Measurements from ENCODE around the gene SART1. TPM values are rescaled to one million over a fixed set of nuclear protein-coding genes. Genes with fewer than 3 reads are reported as not detected.
"Not testable (repeated sequence)": the region's sequence is repeated elsewhere in the genome, so short reads cannot be mapped to it uniquely, and the experiment has no call there.

SART1 gene
- total and polyA plus RNA-seq, 2 donors (not counting 1 experiment from before 2014, with no cell fraction given), result 17.4 to 43.3 TPM

DNA sequence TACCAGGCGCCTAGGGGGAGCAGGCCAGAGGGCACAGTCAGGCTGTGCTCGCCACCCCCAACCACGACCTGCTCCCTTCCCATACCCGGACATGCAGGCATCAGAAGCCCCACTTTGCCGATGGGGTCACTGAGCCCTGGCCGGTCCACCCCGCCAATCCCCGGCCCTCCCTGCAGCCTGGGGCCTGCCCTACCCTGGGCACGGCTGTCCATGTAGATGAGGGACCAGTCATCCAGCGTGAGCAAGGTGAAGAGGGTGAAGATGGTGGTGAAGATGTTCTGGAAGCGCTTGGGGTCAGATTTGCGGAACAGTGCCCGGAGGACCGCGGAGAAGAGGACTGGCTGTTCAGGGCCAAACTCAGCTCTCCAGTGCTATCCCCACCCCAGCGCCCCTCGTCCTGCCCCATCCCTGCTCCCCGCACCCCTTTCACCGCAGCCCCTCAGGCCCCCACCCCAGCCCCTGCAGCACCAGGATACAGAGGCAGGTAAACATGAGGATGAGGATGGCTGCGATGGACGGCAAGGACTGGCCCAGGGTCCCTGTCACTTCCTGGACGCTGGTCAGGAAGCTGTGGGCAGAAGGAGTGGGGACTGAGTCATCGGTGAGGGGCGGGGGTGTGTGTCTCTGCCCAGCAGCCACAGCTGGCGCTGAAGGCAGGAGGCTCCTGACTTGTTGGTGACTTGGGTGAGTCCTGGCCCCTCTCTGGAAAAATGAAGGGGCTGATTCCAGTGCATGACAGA lies 59.3 kb downstream of the SART1 start:
- DNase-seq (ENCODE audit: low read depth in 2 of 2), result peak; percentile 61 to 78

DNA sequence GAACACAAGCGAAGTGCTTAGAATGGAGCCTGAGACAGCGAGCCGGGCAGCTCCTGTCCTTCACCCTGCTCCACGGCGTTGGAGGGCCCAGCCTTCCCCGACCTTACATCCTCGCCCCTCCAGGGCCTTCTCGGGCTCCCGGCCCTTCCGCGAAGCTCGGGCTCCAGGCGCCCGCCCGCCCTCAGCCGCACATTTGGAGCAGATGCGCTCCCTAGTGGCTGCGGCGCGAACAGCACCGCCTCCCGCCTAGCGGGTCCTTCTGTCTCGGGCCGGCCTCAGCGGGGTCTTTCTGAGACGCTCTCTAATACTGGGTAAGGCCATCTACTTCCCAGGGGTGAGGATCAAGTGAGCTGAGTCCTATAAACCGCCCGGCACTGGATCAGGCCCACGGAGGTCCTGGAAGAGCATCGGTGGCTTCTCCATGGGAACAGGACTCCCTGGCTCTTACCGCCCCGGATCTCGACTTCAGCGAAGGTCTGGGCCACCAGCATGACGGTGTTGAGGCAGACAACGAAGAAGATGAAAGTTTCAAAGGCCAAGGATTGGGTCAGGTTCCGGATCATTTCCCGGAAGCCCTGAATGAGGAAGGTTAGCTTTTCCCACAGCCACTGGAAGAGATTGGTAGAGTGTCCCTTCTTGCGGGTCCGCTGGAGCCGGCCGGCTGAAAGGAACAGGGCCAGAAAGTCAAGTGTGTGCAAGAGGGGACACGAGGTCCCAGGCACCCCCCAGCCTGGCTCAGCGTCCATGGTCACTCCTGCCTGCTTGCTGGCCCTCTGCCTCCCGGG lies 61.1 kb downstream of the SART1 start:
- peaks cover 5% of the 10 kb centered on the region for H3K4me1 ChIP-seq (ENCODE audit: control insufficient read depth, extremely low read depth, insufficient read depth, low read length)
- peak; percentile 29 to 52 for DNase-seq (ENCODE audit: low read depth in 2 of 2)
- no peak overlapping the region for H3K4me3 ChIP-seq (replicated peaks in 1 of 4; ENCODE audit: control extremely low read depth in 1 of 4, insufficient read depth in 1 of 4, low read depth in 3 of 4, low read length in 4 of 4)
- H3K9ac ChIP-seq (ENCODE audit: insufficient read depth, low read length), result no peak overlapping the region
- no peaks in the 10 kb centered on the region for H3K9me3 ChIP-seq (ENCODE audit: control insufficient read depth, insufficient read depth, low read depth, low read length)
- peak overlapping the region; percentile 77 for H2AFZ ChIP-seq (ENCODE audit: low read length)
- no peaks in the 10 kb centered on the region for H3K36me3 ChIP-seq (ENCODE audit: control insufficient read depth, insufficient read depth, low read length)
- TF ChIP-seq, protein P1, sequence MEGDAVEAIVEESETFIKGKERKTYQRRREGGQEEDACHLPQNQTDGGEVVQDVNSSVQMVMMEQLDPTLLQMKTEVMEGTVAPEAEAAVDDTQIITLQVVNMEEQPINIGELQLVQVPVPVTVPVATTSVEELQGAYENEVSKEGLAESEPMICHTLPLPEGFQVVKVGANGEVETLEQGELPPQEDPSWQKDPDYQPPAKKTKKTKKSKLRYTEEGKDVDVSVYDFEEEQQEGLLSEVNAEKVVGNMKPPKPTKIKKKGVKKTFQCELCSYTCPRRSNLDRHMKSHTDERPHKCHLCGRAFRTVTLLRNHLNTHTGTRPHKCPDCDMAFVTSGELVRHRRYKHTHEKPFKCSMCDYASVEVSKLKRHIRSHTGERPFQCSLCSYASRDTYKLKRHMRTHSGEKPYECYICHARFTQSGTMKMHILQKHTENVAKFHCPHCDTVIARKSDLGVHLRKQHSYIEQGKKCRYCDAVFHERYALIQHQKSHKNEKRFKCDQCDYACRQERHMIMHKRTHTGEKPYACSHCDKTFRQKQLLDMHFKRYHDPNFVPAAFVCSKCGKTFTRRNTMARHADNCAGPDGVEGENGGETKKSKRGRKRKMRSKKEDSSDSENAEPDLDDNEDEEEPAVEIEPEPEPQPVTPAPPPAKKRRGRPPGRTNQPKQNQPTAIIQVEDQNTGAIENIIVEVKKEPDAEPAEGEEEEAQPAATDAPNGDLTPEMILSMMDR (conservative IDR thresholded peaks at IDR 0.05 in 1 of 2, IDR thresholded peaks at IDR 0.05 in 1 of 2; ENCODE audit: low read depth in 1 of 2, low read length in 2 of 2), result peak; percentile 84 to 85
- TF ChIP-seq EZH2 (IDR thresholded peaks at IDR 0.05; ENCODE audit: low read length, missing control alignments), result no peak
- H3K27ac ChIP-seq (ENCODE audit: insufficient read depth, low read length), result no peak overlapping the region
- H3K79me2 ChIP-seq (ENCODE audit: control insufficient read depth, insufficient read depth, low read length), result no peaks in the 10 kb centered on the region
- H3K4me2 ChIP-seq (ENCODE audit: extremely low read depth, insufficient read depth, low read length), result peak overlapping the region; percentile 40
- no peaks in the 10 kb centered on the region for H4K20me1 ChIP-seq (ENCODE audit: control insufficient read depth, extremely low read depth, insufficient read depth, low read length)
- H3K27me3 ChIP-seq (ENCODE audit: control insufficient read depth, insufficient read depth, low read length), result no peaks in the 10 kb centered on the region

More for the DNA sequence above, 59.3 kb downstream of the SART1 start:
- no peak overlapping the region for H2AFZ ChIP-seq (ENCODE audit: low read length)
- H3K4me2 ChIP-seq (ENCODE audit: extremely low read depth, insufficient read depth, low read length), result peak overlapping the region; percentile 44
- H3K9me3 ChIP-seq (ENCODE audit: control insufficient read depth, insufficient read depth, low read depth, low read length), result no peaks in the 10 kb centered on the region
- no peak overlapping the region for H3K27ac ChIP-seq (ENCODE audit: insufficient read depth, low read length)
- no peaks in the 10 kb centered on the region for H4K20me1 ChIP-seq (ENCODE audit: control insufficient read depth, extremely low read depth, insufficient read depth, low read length)
- H3K27me3 ChIP-seq (ENCODE audit: control insufficient read depth, insufficient read depth, low read length), result no peaks in the 10 kb centered on the region
- H3K4me3 ChIP-seq (replicated peaks in 1 of 4; ENCODE audit: control extremely low read depth in 1 of 4, insufficient read depth in 1 of 4, low read depth in 3 of 4, low read length in 4 of 4), result no peak overlapping the region
- H3K36me3 ChIP-seq (ENCODE audit: control insufficient read depth, insufficient read depth, low read length), result no peaks in the 10 kb centered on the region
- no peaks in the 10 kb centered on the region for H3K79me2 ChIP-seq (ENCODE audit: control insufficient read depth, insufficient read depth, low read length)
- TF ChIP-seq, protein P1 (conservative IDR thresholded peaks at IDR 0.05 in 1 of 2, IDR thresholded peaks at IDR 0.05 in 1 of 2; ENCODE audit: low read depth in 1 of 2, low read length in 2 of 2), result no peak
- no peak for TF ChIP-seq EZH2 (IDR thresholded peaks at IDR 0.05; ENCODE audit: low read length, missing control alignments)
- no peak overlapping the region for H3K9ac ChIP-seq (ENCODE audit: insufficient read depth, low read length)
- peaks cover 5% of the 10 kb centered on the region for H3K4me1 ChIP-seq (ENCODE audit: control insufficient read depth, extremely low read depth, insufficient read depth, low read length)

DNA sequence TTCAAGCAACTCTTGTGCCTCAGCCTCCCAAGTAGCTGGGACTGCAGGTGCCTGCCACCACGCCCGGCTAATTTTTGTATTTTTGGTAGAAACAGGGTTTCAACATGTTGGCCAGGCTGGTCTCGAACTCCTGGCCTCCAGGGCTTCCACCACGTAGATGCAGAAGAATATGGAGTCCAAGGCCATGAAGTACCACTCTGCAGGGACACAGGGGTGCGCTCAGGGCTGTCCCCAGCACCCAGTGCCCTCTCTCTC lies 61.6 kb downstream of the SART1 start:
- H2AFZ ChIP-seq (ENCODE audit: low read length); H3K79me2 ChIP-seq (ENCODE audit: control insufficient read depth, insufficient read depth, low read length); H3K9ac ChIP-seq (ENCODE audit: insufficient read depth, low read length); H3K36me3 ChIP-seq (ENCODE audit: control insufficient read depth, insufficient read depth, low read length); H3K9me3 ChIP-seq (ENCODE audit: control insufficient read depth, insufficient read depth, low read depth, low read length); H4K20me1 ChIP-seq (ENCODE audit: control insufficient read depth, extremely low read depth, insufficient read depth, low read length); H3K27me3 ChIP-seq (ENCODE audit: control insufficient read depth, insufficient read depth, low read length); H3K27ac ChIP-seq (ENCODE audit: insufficient read depth, low read length); H3K4me2 ChIP-seq (ENCODE audit: extremely low read depth, insufficient read depth, low read length); H3K4me3 ChIP-seq (replicated peaks in 1 of 4; ENCODE audit: control extremely low read depth in 1 of 4, insufficient read depth in 1 of 4, low read depth in 3 of 4, low read length in 4 of 4); DNase-seq (ENCODE audit: low read depth in 2 of 2); H3K4me1 ChIP-seq (ENCODE audit: control insufficient read depth, extremely low read depth, insufficient read depth, low read length): not testable (repeated sequence)
